SK-N-SH (cell line): ENCODE results near the gene CREB3. TPM values are rescaled to one million over a fixed set of nuclear protein-coding genes. Genes with fewer than 3 reads are reported as not detected.

Source experiments
- CTCF ChIA-PET: fragments of 300-600, 350-600 bp; formaldehyde crosslinking; extraction: SDS; loops from one replicate; lab custom pipeline; 2021; lab: Yijun Ruan, JAX
- POLR2A ChIA-PET: fragments of 350-600 bp; sonication (Branson Sonifier 250); formaldehyde crosslinking; extraction: SDS; loops from one replicate; lab custom pipeline; 2020; ENCODE audit warnings: antibody characterized with exemption, inconsistent platforms; lab: Yijun Ruan, JAX
- DNase-seq: peaks from one replicate; pipeline ENCODE4 v3.0.0; 2012
- H2AFZ ChIP-seq: fragments of 200-600 bp; sonication (generic); 2 replicates; pipeline ENCODE4 v1.8.1; 2016; ENCODE audit warnings: antibody characterized with exemption, mild to moderate bottlenecking, low read depth
- H3F3A ChIP-seq: fragments of 200-600 bp; sonication (generic); replicated peaks from 2 replicates; pipeline ENCODE3; 2016; ENCODE audit warnings: antibody characterized with exemption, mild to moderate bottlenecking; ENCODE audit not compliant: insufficient read depth
- H3K27ac ChIP-seq, 2 experiments: fragments of 200-500 bp in 1 of 2; fragments of 200-600 bp in 1 of 2; sonication (Bioruptor generic) in 1 of 2; sonication (generic), shearing (Covaris generic) in 1 of 2; 2 replicates each; pipeline versions ENCODE4 v1.5.1 to v1.6.1; 2014 to 2016; ENCODE audit warnings: low read depth in 2 of 2, inconsistent platforms in 1 of 2, low read length in 1 of 2, mild to moderate bottlenecking in 1 of 2, mixed read lengths in 1 of 2
- H3K27me3 ChIP-seq: fragments of 200-600 bp; sonication (generic), shearing (Covaris generic); 2 replicates; pipeline ENCODE4 v1.6.1; 2016; ENCODE audit warnings: mixed run types; ENCODE audit not compliant: insufficient read depth
- H3K36me3 ChIP-seq, 2 experiments: fragments of 200-500 bp in 1 of 2; fragments of 200-600 bp in 1 of 2; sonication (Bioruptor generic) in 1 of 2; sonication (generic) in 1 of 2; replicated peaks in 1 of 2; 2 replicates each; pipeline versions ENCODE3 to v1.5.1; 2014 to 2016; ENCODE audit warnings: low read length in 1 of 2, mild to moderate bottlenecking in 1 of 2; ENCODE audit not compliant: insufficient read depth in 2 of 2, control insufficient read depth in 1 of 2
- H3K4me1 ChIP-seq, 2 experiments: fragments of 200-500 bp in 1 of 2; fragments of 200-600 bp in 1 of 2; sonication (Bioruptor generic) in 1 of 2; sonication (generic), shearing (Covaris generic) in 1 of 2; 2 replicates each; pipeline versions ENCODE4 v1.5.1 to v1.6.1; 2014 to 2016; ENCODE audit warnings: low read depth in 1 of 2, low read length in 1 of 2, mixed run types in 1 of 2; ENCODE audit not compliant: insufficient read depth in 2 of 2, control insufficient read depth in 1 of 2
- H3K4me2 ChIP-seq: fragments of 200-600 bp; sonication (generic), shearing (Covaris generic); 2 replicates; pipeline ENCODE4 v1.6.1; 2017; ENCODE audit warnings: mixed run types
- H3K4me3 ChIP-seq, 2 experiments: fragments of 200-500 bp in 1 of 2; fragments of 200-600 bp in 1 of 2; sonication (Bioruptor generic) in 1 of 2; sonication (generic), shearing (Covaris generic) in 1 of 2; 2 replicates each; pipeline versions ENCODE4 v1.5.1 to v1.8.1; 2014 to 2016; ENCODE audit warnings: low read depth in 2 of 2, inconsistent platforms in 1 of 2, low read length in 1 of 2, mild to moderate bottlenecking in 1 of 2, mixed read lengths in 1 of 2, moderate library complexity in 1 of 2
- H3K79me2 ChIP-seq: fragments of 200-600 bp; sonication (generic); 2 replicates; pipeline ENCODE4 v1.8.1; 2017; ENCODE audit warnings: mild to moderate bottlenecking; ENCODE audit not compliant: insufficient read depth
- H3K9ac ChIP-seq: fragments of 200-600 bp; sonication (generic); 2 replicates; pipeline ENCODE4 v1.6.1; 2017; ENCODE audit warnings: mixed run types
- H3K9me2 ChIP-seq: fragments of 200-600 bp; sonication (generic); 2 replicates; pipeline ENCODE4 v1.6.1; 2017; ENCODE audit warnings: mixed run types
- H3K9me3 ChIP-seq: fragments of 200-600 bp; sonication (generic); 2 replicates; pipeline ENCODE4 v1.6.1; 2017; ENCODE audit warnings: mixed run types, mild to moderate bottlenecking, moderate library complexity
- H4K20me1 ChIP-seq: fragments of 200-600 bp; sonication (generic); 2 replicates; pipeline ENCODE4 v1.6.1; 2017; ENCODE audit warnings: mild to moderate bottlenecking, mixed run types; ENCODE audit not compliant: insufficient read depth
- EP300 ChIP-seq, 2 experiments: IDR thresholded peaks; 2 replicates each; pipeline versions ENCODE4 v1.4.0 to v1.6.1; 2012; ENCODE audit warnings: borderline replicate concordance in 1 of 2, low read depth in 1 of 2, low read length in 1 of 2
- GATA2 ChIP-seq: sonication (generic); formaldehyde crosslinking; IDR thresholded peaks from 2 replicates; pipeline ENCODE4 v1.5.0; 2020; ENCODE audit warnings: mild to moderate bottlenecking, missing genetic modification reagents
- MEF2A ChIP-seq: IDR thresholded peaks from 2 replicates; pipeline ENCODE4 v1.4.0; 2012; ENCODE audit warnings: low read depth, borderline replicate concordance
- REST ChIP-seq: IDR thresholded peaks from 2 replicates; pipeline ENCODE4 v1.6.1; 2012; ENCODE audit warnings: mild to moderate bottlenecking, low read depth, low read length, moderate library complexity
- TEAD4 ChIP-seq: IDR thresholded peaks from 2 replicates; pipeline ENCODE4 v1.4.0; 2012; ENCODE audit warnings: mild to moderate bottlenecking, borderline replicate concordance; ENCODE audit not compliant: insufficient read depth
- YY1 ChIP-seq: IDR thresholded peaks from 2 replicates; pipeline ENCODE4 v1.4.0; 2012; ENCODE audit warnings: low read depth, mild to moderate bottlenecking
- ZBTB33 ChIP-seq: IDR thresholded peaks from 2 replicates; pipeline ENCODE4 v1.4.0; 2012; ENCODE audit warnings: low read depth, borderline replicate concordance
- WGBS: methylation state at CpG from one replicate; pipeline ENCODE4 v1.1.6; 2017; ENCODE audit warnings: low lambda C conversion rate; 5-methylcytosine and 5-hydroxymethylcytosine counted together
- polyA plus RNA-seq, 3 experiments: library from polyadenylated mRNA; depleted of rRNA; stranded (reverse); fragments of >200 nt; gene quantifications; 2 replicates each; pipeline ENCODE4 v1.2.3, GENCODE V29; 2012

Gene CREB3
- polyA plus RNA-seq, 1 of the 3 experiments (the other 2 are of a cell fraction) = 38.6 TPM

- CTCF ChIA-PET = interaction anchor here (1.0 to 6.8 kb wide), 13 partner anchors 9 to 137 kb away, joined by 3 to 88 read pairs (median 5); partner anchors contain the start of genes CCDC107, CREB3, NPR2 and TLN1
- DNase-seq = no peak
Observed at GRCh38 chr9:35748242-35748857, 15.9 kb downstream of the CREB3 start.

More at GRCh38 chr9:35748242-35748857, 15.9 kb downstream of the CREB3 start:
- Histone ChIP-seq H3K9me2 (no peaks in the 10 kb centered on the region), H3K9ac (peak overlapping the region; percentile 90), H3K36me3 (peaks cover 25 to 46% of the 10 kb centered on the region in 2 experiments), H3K4me3 (peak overlapping the region; percentile 97 to 98), H2AFZ (peak overlapping the region; percentile 80; the same call in 1 of the 2 replicates)
- POLR2A ChIA-PET = interaction anchor here (1.6 to 2.6 kb wide), 4 partner anchors 8 to 17 kb away, joined by 5 to 28 read pairs (median 8); partner anchors contain the start of genes CREB3 and TLN1
- TF ChIP-seq ZBTB33 (no peak), REST (no peak), EP300 (IDR thresholded peaks at IDR 0.05; ENCODE audit: borderline replicate concordance in 1 of 2, low read depth in 1 of 2, low read length in 1 of 2) (no peak), YY1 (no peak), TEAD4 (no peak), GATA2 (CRISPR knock-in tag) (no peak), MEF2A (no peak)
- TF ChIP-seq, all 33 proteins: peak for 0
- H3K4me2 ChIP-seq = peak overlapping the region; percentile 82
- no peaks in the 10 kb centered on the region for H3K9me3 ChIP-seq
- H3K27ac ChIP-seq = peak overlapping the region; percentile 70 to 79; a peak in 3 of 4 replicates
- peaks cover 31% of the 10 kb centered on the region for H4K20me1 ChIP-seq
- H3K4me1 ChIP-seq = peaks cover 12 to 33% of the 10 kb centered on the region in 2 experiments; a peak in 2 of 4 replicates
- under 1% methylated on average over 19 of the region's 24 CpGs for WGBS
- peaks cover 72% of the 10 kb centered on the region for H3K79me2 ChIP-seq
- H3F3A ChIP-seq = peaks cover 7% of the 10 kb centered on the region
- H3K27me3 ChIP-seq = no peaks in the 10 kb centered on the region
